ENCODE data around the gene FASLG. TPM values are rescaled to one million over a fixed set of nuclear protein-coding genes. Genes with fewer than 3 reads are reported as not detected.

Gene FASLG
- polyA plus RNA-seq, 3 donors from 2014 or later: 20.7 to 60.6 (median 40.2) TPM

- Mint-ChIP-seq H3K36me3 (peaks cover 0 to 4% (median 0%) of the 10 kb centered on the region in 3 donors), H3K27me3 (ENCODE audit: low read depth in 3 of 3) (peaks cover 3 to 11% (median 6%) of the 10 kb centered on the region in 3 donors), H3K9me3 (no peaks in the 10 kb centered on the region), H3K4me1 (no peaks in the 10 kb centered on the region), H3K27ac (no peak overlapping the region), H3K4me3 (peak overlapping the region; percentile 69 to 79 (median 78))
- DNase-seq: no peak
Observed at GRCh38 chr1:172699695-172700227, 40.9 kb downstream of the FASLG start.

GRCh38 chr1:172700556-172700955 is 41.7 kb downstream of the FASLG start:
- H3K4me3 Mint-ChIP-seq: peak overlapping the region in 4 of 5 donors; percentile 19 to 57 (median 28)
- peaks cover 3 to 11% (median 6%) of the 10 kb centered on the region in 3 donors for H3K27me3 Mint-ChIP-seq (ENCODE audit: low read depth in 3 of 3)
- H3K4me1 Mint-ChIP-seq: no peaks in the 10 kb centered on the region

GRCh38 chr1:172704001-172704400 is 45.1 kb downstream of the FASLG start:
- H3K4me1 Mint-ChIP-seq: no peaks in the 10 kb centered on the region
- peak; percentile 58 to 61 (median 58) for DNase-seq
- no peak overlapping the region for H3K27ac Mint-ChIP-seq

More at GRCh38 chr1:172700556-172700955, 41.7 kb downstream of the FASLG start:
- Mint-ChIP-seq H3K9me3 (no peaks in the 10 kb centered on the region), H3K36me3 (peaks cover 0 to 4% (median 0%) of the 10 kb centered on the region in 3 donors), H3K27ac (no peak overlapping the region)
- peak in 2 of 3 donors; percentile 26 to 38 for DNase-seq

GRCh38 chr1:172704420-172705210 is 45.7 kb downstream of the FASLG start:
- no peak overlapping the region for H3K4me3 Mint-ChIP-seq
- no peak overlapping the region for H3K27ac Mint-ChIP-seq

More at GRCh38 chr1:172704001-172704400, 45.1 kb downstream of the FASLG start:
- Mint-ChIP-seq H3K27me3 (ENCODE audit: low read depth in 3 of 3) (peaks cover 0 to 5% (median 3%) of the 10 kb centered on the region in 3 donors), H3K4me3 (no peak overlapping the region), H3K9me3 (no peaks in the 10 kb centered on the region), H3K36me3 (peaks cover 3 to 7% (median 5%) of the 10 kb centered on the region in 3 donors)

GRCh38 chr1:172708452-172708851 is 49.5 kb downstream of the FASLG start:
- DNase-seq: peak; percentile 47 to 61 (median 53)
- H3K4me3 Mint-ChIP-seq: peak overlapping the region; percentile 28 to 67 (median 48)
- H3K9me3 Mint-ChIP-seq: no peaks in the 10 kb centered on the region
- H3K36me3 Mint-ChIP-seq: peaks cover 3 to 7% (median 5%) of the 10 kb centered on the region in 3 donors
- H3K27ac Mint-ChIP-seq: peak overlapping the region; percentile 55 to 82 (median 72)
- H3K27me3 Mint-ChIP-seq (ENCODE audit: low read depth in 3 of 3): peaks cover 0 to 6% (median 5%) of the 10 kb centered on the region in 3 donors
- peaks cover 4 to 19% of the 10 kb centered on the region in 2 donors for H3K4me1 Mint-ChIP-seq

More at GRCh38 chr1:172704420-172705210, 45.7 kb downstream of the FASLG start:
- Mint-ChIP-seq H3K36me3 (peaks cover 3 to 7% (median 5%) of the 10 kb centered on the region in 3 donors), H3K9me3 (no peaks in the 10 kb centered on the region), H3K27me3 (ENCODE audit: low read depth in 3 of 3) (peaks cover 0 to 5% (median 4%) of the 10 kb centered on the region in 3 donors), H3K4me1 (no peaks in the 10 kb centered on the region)
- DNase-seq: no peak

- peaks cover 2 to 6% (median 2%) of the 10 kb centered on the region in 3 donors for H3K36me3 Mint-ChIP-seq
Observed at GRCh38 chr1:172711558-172711957, 52.7 kb downstream of the FASLG start.

GRCh38 chr1:172713466-172713865 is 54.6 kb downstream of the FASLG start:
- no peaks in the 10 kb centered on the region for H3K9me3 Mint-ChIP-seq
- peaks cover 36 to 66% of the 10 kb centered on the region in 2 donors for H3K4me1 Mint-ChIP-seq
- H3K27ac Mint-ChIP-seq: peak overlapping the region in 3 of 6 donors; percentile 7 to 49 (median 22)
- H3K4me3 Mint-ChIP-seq: no peak overlapping the region
- DNase-seq: no peak
- peaks cover 0 to 6% (median 3%) of the 10 kb centered on the region in 3 donors for H3K36me3 Mint-ChIP-seq
- peaks cover 1 to 8% (median 2%) of the 10 kb centered on the region in 3 donors for H3K27me3 Mint-ChIP-seq (ENCODE audit: low read depth in 3 of 3)

More at GRCh38 chr1:172711558-172711957, 52.7 kb downstream of the FASLG start:
- no peaks in the 10 kb centered on the region for H3K9me3 Mint-ChIP-seq
- H3K27ac Mint-ChIP-seq: no peak overlapping the region
- H3K4me3 Mint-ChIP-seq: no peak overlapping the region
- no peak for DNase-seq
- H3K4me1 Mint-ChIP-seq: peaks cover 20 to 49% of the 10 kb centered on the region in 2 donors
- H3K27me3 Mint-ChIP-seq (ENCODE audit: low read depth in 3 of 3): peaks cover 2 to 8% (median 3%) of the 10 kb centered on the region in 3 donors

Other genes starting within 250 kb of the FASLG start
- gene C1orf105, start 238.4 kb upstream of the FASLG start, polyA plus RNA-seq: not detected
- 10 to 100 TPM; 77.1 to 90.0 (median 83.4) TPM for gene PIGC, start 215.0 kb upstream of the FASLG start, polyA plus RNA-seq
- 10 to 100 TPM in 1 of 3 donors, 1 to 10 TPM in 2; 7.8 to 14.0 (median 8.2) TPM for gene SUCO, start 126.0 kb upstream of the FASLG start, polyA plus RNA-seq

Measured in immature natural killer cell (primary cell).